Breast epithelium (tissue), 4 donors: ENCODE measurements around the gene TDP1. TPM values are rescaled to one million over a fixed set of nuclear protein-coding genes. Genes with fewer than 3 reads are reported as not detected.
"Not testable (repeated sequence)": the region's sequence is repeated elsewhere in the genome, so short reads cannot be mapped to it uniquely, and the experiment has no call there.

Source experiments
- DNase-seq, 2 donors: peaks; one replicate each; pipeline ENCODE4 v3.0.0-alpha.2; 2019; ENCODE audit warnings: low spot score in 2 of 2
- H3K27ac ChIP-seq, 2 donors: fragments of 200-600 bp; sonication (generic) in 1 of 2; one replicate each; pipeline ENCODE4 v1.5.1; 2016 to 2019; ENCODE audit warnings: mild to moderate bottlenecking in 1 of 2
- H3K27me3 ChIP-seq, 2 donors: fragments of 200-600 bp; sonication (generic) in 1 of 2; one replicate each; pipeline versions ENCODE4 v1.5.1 to v1.6.0; 2017 to 2019; ENCODE audit warnings: control low read depth in 1 of 2, mild to moderate bottlenecking in 1 of 2
- H3K36me3 ChIP-seq: fragments of 200-600 bp; one replicate; pipeline ENCODE4 v1.5.1; 2019
- H3K4me1 ChIP-seq, 2 donors: fragments of 200-600 bp; sonication (generic); one replicate each; pipeline ENCODE4 v1.5.1; 2016 to 2019; ENCODE audit warnings: control low read depth in 1 of 2
- H3K4me3 ChIP-seq, 3 donors: fragments of 200-600 bp; sonication (generic); 1 replicate in 2 of 3; 2 replicates in 1 of 3; pipeline ENCODE4 v1.5.1; 2016 to 2019; ENCODE audit warnings: mild to moderate bottlenecking in 3 of 3, moderate library complexity in 2 of 3
- H3K9me3 ChIP-seq, 2 donors: fragments of 200-600 bp; sonication (generic) in 1 of 2; one replicate each; pipeline ENCODE4 v1.5.1; 2016 to 2019; ENCODE audit warnings: control low read depth in 1 of 2
- CTCF ChIP-seq, 3 donors: fragments of 450-650 bp; IDR thresholded peaks; one replicate each; pipeline ENCODE4 v1.5.1; 2016 to 2017; ENCODE audit warnings: antibody characterized with exemption in 3 of 3, mild to moderate bottlenecking in 3 of 3, moderate library complexity in 3 of 3
- POLR2A ChIP-seq: fragments of 450-650 bp; IDR thresholded peaks from one replicate; pipeline ENCODE4 v1.6.1; 2016; ENCODE audit warnings: antibody characterized with exemption, mild to moderate bottlenecking, moderate library complexity
- POLR2AphosphoS5 ChIP-seq, 3 donors: sonication (generic); formaldehyde crosslinking; IDR thresholded peaks; one replicate each; pipeline ENCODE4 v1.6.1; 2017; ENCODE audit warnings: antibody characterized with exemption in 3 of 3
- intact Hi-C: fragments of 100-400 bp; cut with DNase I; formaldehyde crosslinking; loops from one replicate; pipeline ENCODE4 v1.15.1; 2023; ENCODE audit warnings: low total_unique reads
- total RNA-seq, 3 donors: library from RNA; depleted of rRNA; stranded (reverse); fragments of >200 nt; gene quantifications; one replicate each; pipeline ENCODE4 v1.1.0, GENCODE V29; 2016

TDP1 gene
- total RNA-seq, 3 donors from 2014 or later = 9.6 to 29.9 (median 16.7) TPM

GRCh38 chr14:90087433-90087832 is 131.7 kb downstream of the TDP1 start:
- H3K9me3 ChIP-seq = no peaks in the 10 kb centered on the region
- no peak overlapping the region for H3K4me3 ChIP-seq
- no peak for TF ChIP-seq CTCF (IDR thresholded peaks at IDR 0.05)
- no peak for TF ChIP-seq POLR2AphosphoS5 (IDR thresholded peaks at IDR 0.05)
- TF ChIP-seq POLR2A = no peak
- DNase-seq = no peak
- intact Hi-C loops = no loop called here
- H3K27me3 ChIP-seq = no peaks in the 10 kb centered on the region
- no peaks in the 10 kb centered on the region for H3K4me1 ChIP-seq
- no peak overlapping the region for H3K27ac ChIP-seq
- no peaks in the 10 kb centered on the region for H3K36me3 ChIP-seq

GRCh38 chr14:90088176-90088575 is 132.4 kb downstream of the TDP1 start:
- H3K27ac ChIP-seq = no peak overlapping the region
- intact Hi-C loops = no loop called here
- H3K4me3 ChIP-seq = no peak overlapping the region
- no peaks in the 10 kb centered on the region for H3K36me3 ChIP-seq
- H3K27me3 ChIP-seq = no peaks in the 10 kb centered on the region
- DNase-seq = no peak
- no peaks in the 10 kb centered on the region for H3K9me3 ChIP-seq
- no peak for TF ChIP-seq POLR2AphosphoS5 (IDR thresholded peaks at IDR 0.05)
- no peak for TF ChIP-seq CTCF (IDR thresholded peaks at IDR 0.05)
- no peak for TF ChIP-seq POLR2A
- H3K4me1 ChIP-seq = no peaks in the 10 kb centered on the region

- H3K4me1 ChIP-seq, H3K27me3 ChIP-seq, H3K36me3 ChIP-seq, DNase-seq, H3K4me3 ChIP-seq, intact Hi-C loops, H3K9me3 ChIP-seq, H3K27ac ChIP-seq: not testable (repeated sequence)
Measured at GRCh38 chr14:90089486-90089885, 133.8 kb downstream of the TDP1 start.

GRCh38 chr14:90091393-90091792 is 135.7 kb downstream of the TDP1 start:
- TF ChIP-seq POLR2AphosphoS5 (IDR thresholded peaks at IDR 0.05) = no peak
- no peak for TF ChIP-seq CTCF (IDR thresholded peaks at IDR 0.05)
- TF ChIP-seq POLR2A = no peak
- H3K27ac ChIP-seq = no peak overlapping the region
- H3K36me3 ChIP-seq = no peaks in the 10 kb centered on the region
- H3K9me3 ChIP-seq = no peaks in the 10 kb centered on the region
- no peaks in the 10 kb centered on the region for H3K27me3 ChIP-seq
- no peaks in the 10 kb centered on the region for H3K4me1 ChIP-seq
- intact Hi-C loops = no loop called here
- H3K4me3 ChIP-seq = no peak overlapping the region
- DNase-seq = no peak

GRCh38 chr14:90093942-90094595 is 138.3 kb downstream of the TDP1 start:
- intact Hi-C loops = no loop called here
- TF ChIP-seq POLR2A = no peak
- no peak for TF ChIP-seq POLR2AphosphoS5 (IDR thresholded peaks at IDR 0.05)
- no peak for TF ChIP-seq CTCF (IDR thresholded peaks at IDR 0.05)
- DNase-seq = no peak
- no peak overlapping the region for H3K4me3 ChIP-seq
- no peaks in the 10 kb centered on the region for H3K4me1 ChIP-seq
- H3K27me3 ChIP-seq = no peaks in the 10 kb centered on the region
- no peak overlapping the region for H3K27ac ChIP-seq
- no peaks in the 10 kb centered on the region for H3K36me3 ChIP-seq
- no peaks in the 10 kb centered on the region for H3K9me3 ChIP-seq

Other genes starting within 250 kb of the TDP1 start
- gene EFCAB11, start 1.2 kb upstream of the TDP1 start, total RNA-seq = 10 to 100 TPM in 1 of 3 donors, 1 to 10 TPM in 2; 6.4 to 13.6 (median 6.9) TPM
- gene KCNK13, start 106.1 kb downstream of the TDP1 start, total RNA-seq = under 1 TPM; 0.16 to 0.66 (median 0.59) TPM